GM23338 (cell line): ENCODE measurements around the gene IL21R.

Source experiments
- CREB1 ChIP-seq: fragments of 250-450 bp; sonication (Bioruptor Pico); IDR thresholded peaks from 2 replicates; pipeline ENCODE4 v1.5.0; 2020; ENCODE audit warnings: low read depth, mild to moderate bottlenecking, moderate library complexity
- ETS1 ChIP-seq: IDR thresholded peaks from 2 replicates; pipeline ENCODE4 v1.6.1; 2016; ENCODE audit warnings: antibody characterized with exemption
- EZH2 ChIP-seq: fragments of 200-600 bp; sonication (generic); IDR thresholded peaks from one replicate; pipeline ENCODE4 v1.8.0; 2017; ENCODE audit warnings: antibody characterized with exemption, mild to moderate bottlenecking, low read depth; ENCODE audit not compliant: unreplicated experiment
- EZH2phosphoT487 ChIP-seq: fragments of 200-600 bp; sonication (generic); IDR thresholded peaks from one replicate; pipeline ENCODE4 v1.8.1; 2018; ENCODE audit warnings: antibody characterized with exemption; ENCODE audit not compliant: unreplicated experiment
- JUNB ChIP-seq: IDR thresholded peaks from one replicate; pipeline ENCODE4 v1.6.1; 2016; ENCODE audit warnings: antibody characterized with exemption; ENCODE audit not compliant: unreplicated experiment
- NANOG ChIP-seq: IDR thresholded peaks from 2 replicates; pipeline ENCODE4 v1.6.1; 2016; ENCODE audit warnings: antibody characterized with exemption, borderline replicate concordance
- POLR2AphosphoS5 ChIP-seq: IDR thresholded peaks from 2 replicates; pipeline ENCODE4 v1.6.1; 2016; ENCODE audit warnings: antibody characterized with exemption, low read depth
- STAT1 ChIP-seq: IDR thresholded peaks from one replicate; pipeline ENCODE4 v1.6.1; 2016; ENCODE audit warnings: antibody characterized with exemption; ENCODE audit not compliant: unreplicated experiment
- ZNF114 ChIP-seq: fragments of 250-450 bp; sonication (Bioruptor Pico); IDR thresholded peaks from 2 replicates; pipeline ENCODE4 v1.5.0; 2020; ENCODE audit warnings: mild to moderate bottlenecking, moderate library complexity
- ZNF331 ChIP-seq: fragments of 250-450 bp; sonication (Bioruptor Pico); IDR thresholded peaks from 2 replicates; pipeline ENCODE4 v1.5.0; 2020; ENCODE audit warnings: low read depth, mild to moderate bottlenecking, moderate library complexity
- TF ChIP-seq, protein P1 (sequence below), 2 experiments: fragments of 200-600 bp in 1 of 2; sonication (generic) in 1 of 2; conservative IDR thresholded peaks; 2 replicates each; pipeline versions ENCODE4 v1.5.1 to v1.6.1; 2016 to 2017; ENCODE audit warnings: antibody characterized with exemption in 2 of 2, low read depth in 2 of 2, mild to moderate bottlenecking in 2 of 2, moderate library complexity in 1 of 2
- TF ChIP-seq, protein P2 (sequence below): IDR thresholded peaks from one replicate; pipeline ENCODE4 v1.6.1; 2018; ENCODE audit warnings: antibody characterized with exemption; ENCODE audit not compliant: unreplicated experiment
- TF ChIP-seq, protein P3 (sequence below): fragments of 250-450 bp; sonication (Bioruptor Pico); IDR thresholded peaks from 2 replicates; pipeline ENCODE4 v1.5.0; 2020; ENCODE audit warnings: mild to moderate bottlenecking, moderate library complexity

DNA sequence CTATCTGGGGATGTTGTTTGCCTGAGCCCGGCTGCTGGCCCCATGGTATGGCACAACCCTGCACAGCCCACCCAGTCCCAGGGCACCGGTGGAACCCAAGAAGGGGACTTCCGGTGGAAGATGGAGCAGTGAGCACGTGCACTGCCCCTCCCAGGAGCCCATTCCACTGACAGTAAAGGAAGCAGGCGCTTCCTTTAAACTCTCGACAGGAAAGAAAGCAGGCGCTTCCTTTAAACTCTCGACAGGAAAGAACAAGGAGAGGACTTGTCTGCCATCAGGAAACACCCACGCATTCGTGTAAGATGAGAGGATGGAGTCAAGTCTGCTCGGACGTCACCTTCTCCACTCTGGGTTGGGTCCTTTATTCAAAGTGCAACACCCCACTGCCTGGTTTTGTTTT is 53.7 kb downstream of the IL21R start:
- TF ChIP-seq, protein P1, sequence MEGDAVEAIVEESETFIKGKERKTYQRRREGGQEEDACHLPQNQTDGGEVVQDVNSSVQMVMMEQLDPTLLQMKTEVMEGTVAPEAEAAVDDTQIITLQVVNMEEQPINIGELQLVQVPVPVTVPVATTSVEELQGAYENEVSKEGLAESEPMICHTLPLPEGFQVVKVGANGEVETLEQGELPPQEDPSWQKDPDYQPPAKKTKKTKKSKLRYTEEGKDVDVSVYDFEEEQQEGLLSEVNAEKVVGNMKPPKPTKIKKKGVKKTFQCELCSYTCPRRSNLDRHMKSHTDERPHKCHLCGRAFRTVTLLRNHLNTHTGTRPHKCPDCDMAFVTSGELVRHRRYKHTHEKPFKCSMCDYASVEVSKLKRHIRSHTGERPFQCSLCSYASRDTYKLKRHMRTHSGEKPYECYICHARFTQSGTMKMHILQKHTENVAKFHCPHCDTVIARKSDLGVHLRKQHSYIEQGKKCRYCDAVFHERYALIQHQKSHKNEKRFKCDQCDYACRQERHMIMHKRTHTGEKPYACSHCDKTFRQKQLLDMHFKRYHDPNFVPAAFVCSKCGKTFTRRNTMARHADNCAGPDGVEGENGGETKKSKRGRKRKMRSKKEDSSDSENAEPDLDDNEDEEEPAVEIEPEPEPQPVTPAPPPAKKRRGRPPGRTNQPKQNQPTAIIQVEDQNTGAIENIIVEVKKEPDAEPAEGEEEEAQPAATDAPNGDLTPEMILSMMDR (conservative IDR thresholded peaks at IDR 0.05; ENCODE audit: low read depth in 2 of 2) = no peak
- TF ChIP-seq EZH2 (no peak), POLR2AphosphoS5 (no peak), CREB1 (CRISPR knock-in tag) (no peak), JUNB (no peak), ETS1 (no peak), EZH2phosphoT487 (no peak), NANOG (no peak), STAT1 (no peak), ZNF114 (CRISPR knock-in tag) (no peak), ZNF331 (no peak)
- TF ChIP-seq, protein P2, sequence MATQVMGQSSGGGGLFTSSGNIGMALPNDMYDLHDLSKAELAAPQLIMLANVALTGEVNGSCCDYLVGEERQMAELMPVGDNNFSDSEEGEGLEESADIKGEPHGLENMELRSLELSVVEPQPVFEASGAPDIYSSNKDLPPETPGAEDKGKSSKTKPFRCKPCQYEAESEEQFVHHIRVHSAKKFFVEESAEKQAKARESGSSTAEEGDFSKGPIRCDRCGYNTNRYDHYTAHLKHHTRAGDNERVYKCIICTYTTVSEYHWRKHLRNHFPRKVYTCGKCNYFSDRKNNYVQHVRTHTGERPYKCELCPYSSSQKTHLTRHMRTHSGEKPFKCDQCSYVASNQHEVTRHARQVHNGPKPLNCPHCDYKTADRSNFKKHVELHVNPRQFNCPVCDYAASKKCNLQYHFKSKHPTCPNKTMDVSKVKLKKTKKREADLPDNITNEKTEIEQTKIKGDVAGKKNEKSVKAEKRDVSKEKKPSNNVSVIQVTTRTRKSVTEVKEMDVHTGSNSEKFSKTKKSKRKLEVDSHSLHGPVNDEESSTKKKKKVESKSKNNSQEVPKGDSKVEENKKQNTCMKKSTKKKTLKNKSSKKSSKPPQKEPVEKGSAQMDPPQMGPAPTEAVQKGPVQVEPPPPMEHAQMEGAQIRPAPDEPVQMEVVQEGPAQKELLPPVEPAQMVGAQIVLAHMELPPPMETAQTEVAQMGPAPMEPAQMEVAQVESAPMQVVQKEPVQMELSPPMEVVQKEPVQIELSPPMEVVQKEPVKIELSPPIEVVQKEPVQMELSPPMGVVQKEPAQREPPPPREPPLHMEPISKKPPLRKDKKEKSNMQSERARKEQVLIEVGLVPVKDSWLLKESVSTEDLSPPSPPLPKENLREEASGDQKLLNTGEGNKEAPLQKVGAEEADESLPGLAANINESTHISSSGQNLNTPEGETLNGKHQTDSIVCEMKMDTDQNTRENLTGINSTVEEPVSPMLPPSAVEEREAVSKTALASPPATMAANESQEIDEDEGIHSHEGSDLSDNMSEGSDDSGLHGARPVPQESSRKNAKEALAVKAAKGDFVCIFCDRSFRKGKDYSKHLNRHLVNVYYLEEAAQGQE = no peak
- TF ChIP-seq, protein P3, sequence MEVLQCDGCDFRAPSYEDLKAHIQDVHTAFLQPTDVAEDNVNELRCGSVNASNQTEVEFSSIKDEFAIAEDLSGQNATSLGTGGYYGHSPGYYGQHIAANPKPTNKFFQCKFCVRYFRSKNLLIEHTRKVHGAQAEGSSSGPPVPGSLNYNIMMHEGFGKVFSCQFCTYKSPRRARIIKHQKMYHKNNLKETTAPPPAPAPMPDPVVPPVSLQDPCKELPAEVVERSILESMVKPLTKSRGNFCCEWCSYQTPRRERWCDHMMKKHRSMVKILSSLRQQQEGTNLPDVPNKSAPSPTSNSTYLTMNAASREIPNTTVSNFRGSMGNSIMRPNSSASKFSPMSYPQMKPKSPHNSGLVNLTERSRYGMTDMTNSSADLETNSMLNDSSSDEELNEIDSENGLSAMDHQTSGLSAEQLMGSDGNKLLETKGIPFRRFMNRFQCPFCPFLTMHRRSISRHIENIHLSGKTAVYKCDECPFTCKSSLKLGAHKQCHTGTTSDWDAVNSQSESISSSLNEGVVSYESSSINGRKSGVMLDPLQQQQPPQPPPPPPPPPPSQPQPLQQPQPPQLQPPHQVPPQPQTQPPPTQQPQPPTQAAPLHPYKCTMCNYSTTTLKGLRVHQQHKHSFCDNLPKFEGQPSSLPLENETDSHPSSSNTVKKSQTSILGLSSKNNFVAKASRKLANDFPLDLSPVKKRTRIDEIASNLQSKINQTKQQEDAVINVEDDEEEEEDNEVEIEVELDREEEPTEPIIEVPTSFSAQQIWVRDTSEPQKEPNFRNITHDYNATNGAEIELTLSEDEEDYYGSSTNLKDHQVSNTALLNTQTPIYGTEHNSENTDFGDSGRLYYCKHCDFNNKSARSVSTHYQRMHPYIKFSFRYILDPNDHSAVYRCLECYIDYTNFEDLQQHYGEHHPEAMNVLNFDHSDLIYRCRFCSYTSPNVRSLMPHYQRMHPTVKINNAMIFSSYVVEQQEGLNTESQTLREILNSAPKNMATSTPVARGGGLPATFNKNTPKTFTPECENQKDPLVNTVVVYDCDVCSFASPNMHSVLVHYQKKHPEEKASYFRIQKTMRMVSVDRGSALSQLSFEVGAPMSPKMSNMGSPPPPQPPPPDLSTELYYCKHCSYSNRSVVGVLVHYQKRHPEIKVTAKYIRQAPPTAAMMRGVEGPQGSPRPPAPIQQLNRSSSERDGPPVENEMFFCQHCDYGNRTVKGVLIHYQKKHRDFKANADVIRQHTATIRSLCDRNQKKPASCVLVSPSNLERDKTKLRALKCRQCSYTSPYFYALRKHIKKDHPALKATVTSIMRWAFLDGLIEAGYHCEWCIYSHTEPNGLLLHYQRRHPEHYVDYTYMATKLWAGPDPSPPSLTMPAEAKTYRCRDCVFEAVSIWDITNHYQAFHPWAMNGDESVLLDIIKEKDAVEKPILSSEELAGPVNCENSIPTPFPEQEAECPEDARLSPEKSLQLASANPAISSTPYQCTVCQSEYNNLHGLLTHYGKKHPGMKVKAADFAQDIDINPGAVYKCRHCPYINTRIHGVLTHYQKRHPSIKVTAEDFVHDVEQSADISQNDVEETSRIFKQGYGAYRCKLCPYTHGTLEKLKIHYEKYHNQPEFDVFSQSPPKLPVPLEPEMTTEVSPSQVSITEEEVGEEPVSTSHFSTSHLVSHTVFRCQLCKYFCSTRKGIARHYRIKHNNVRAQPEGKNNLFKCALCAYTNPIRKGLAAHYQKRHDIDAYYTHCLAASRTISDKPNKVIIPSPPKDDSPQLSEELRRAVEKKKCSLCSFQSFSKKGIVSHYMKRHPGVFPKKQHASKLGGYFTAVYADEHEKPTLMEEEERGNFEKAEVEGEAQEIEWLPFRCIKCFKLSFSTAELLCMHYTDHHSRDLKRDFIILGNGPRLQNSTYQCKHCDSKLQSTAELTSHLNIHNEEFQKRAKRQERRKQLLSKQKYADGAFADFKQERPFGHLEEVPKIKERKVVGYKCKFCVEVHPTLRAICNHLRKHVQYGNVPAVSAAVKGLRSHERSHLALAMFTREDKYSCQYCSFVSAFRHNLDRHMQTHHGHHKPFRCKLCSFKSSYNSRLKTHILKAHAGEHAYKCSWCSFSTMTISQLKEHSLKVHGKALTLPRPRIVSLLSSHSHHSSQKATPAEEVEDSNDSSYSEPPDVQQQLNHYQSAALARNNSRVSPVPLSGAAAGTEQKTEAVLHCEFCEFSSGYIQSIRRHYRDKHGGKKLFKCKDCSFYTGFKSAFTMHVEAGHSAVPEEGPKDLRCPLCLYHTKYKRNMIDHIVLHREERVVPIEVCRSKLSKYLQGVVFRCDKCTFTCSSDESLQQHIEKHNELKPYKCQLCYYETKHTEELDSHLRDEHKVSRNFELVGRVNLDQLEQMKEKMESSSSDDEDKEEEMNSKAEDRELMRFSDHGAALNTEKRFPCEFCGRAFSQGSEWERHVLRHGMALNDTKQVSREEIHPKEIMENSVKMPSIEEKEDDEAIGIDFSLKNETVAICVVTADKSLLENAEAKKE = no peak
